WTC11 (cell line): ENCODE data around the gene MARCHF10.

Experiments used
- ATF1 ChIP-seq: sonication (generic); formaldehyde crosslinking; IDR thresholded peaks from 2 replicates; pipeline ENCODE4 v1.8.1; 2023; ENCODE audit warnings: mild to moderate bottlenecking, moderate library complexity, missing genetic modification reagents
- CREM ChIP-seq: sonication (generic); formaldehyde crosslinking; IDR thresholded peaks from 2 replicates; pipeline ENCODE4 v1.8.1; 2022; ENCODE audit warnings: mild to moderate bottlenecking, missing genetic modification reagents, moderate library complexity
- CTCF ChIP-seq: fragments of 200-600 bp; IDR thresholded peaks from 2 replicates; pipeline ENCODE4 v1.8.0; 2022; ENCODE audit warnings: antibody characterized with exemption
- FOXP4 ChIP-seq: sonication (generic); formaldehyde crosslinking; IDR thresholded peaks from 2 replicates; pipeline ENCODE4 v1.8.0; 2022; ENCODE audit warnings: mild to moderate bottlenecking, missing genetic modification reagents
- IRF1 ChIP-seq: sonication (generic); formaldehyde crosslinking; IDR thresholded peaks from 2 replicates; pipeline ENCODE4 v1.8.0; 2023; ENCODE audit warnings: missing genetic modification reagents
- MAX ChIP-seq: sonication (generic); formaldehyde crosslinking; IDR thresholded peaks from 2 replicates; pipeline ENCODE4 v1.8.0; 2022; ENCODE audit warnings: mild to moderate bottlenecking, missing genetic modification reagents
- MLX ChIP-seq: sonication (generic); formaldehyde crosslinking; IDR thresholded peaks from 2 replicates; pipeline ENCODE4 v1.8.1; 2023; ENCODE audit warnings: mild to moderate bottlenecking, missing genetic modification reagents, moderate library complexity
- NR2C2 ChIP-seq: sonication (generic); formaldehyde crosslinking; IDR thresholded peaks from 2 replicates; pipeline ENCODE4 v1.8.0; 2022; ENCODE audit warnings: mild to moderate bottlenecking, missing genetic modification reagents
- NR3C1 ChIP-seq: sonication (generic); formaldehyde crosslinking; conservative IDR thresholded peaks from 2 replicates; pipeline ENCODE4 v1.8.1; 2023; ENCODE audit warnings: low read depth, mild to moderate bottlenecking, missing genetic modification reagents
- PRDM15 ChIP-seq: sonication (generic); formaldehyde crosslinking; IDR thresholded peaks from 2 replicates; pipeline ENCODE4 v1.8.0; 2022; ENCODE audit warnings: missing genetic modification reagents
- STAT6 ChIP-seq: sonication (generic); formaldehyde crosslinking; conservative IDR thresholded peaks from 2 replicates; pipeline ENCODE4 v1.8.1; 2023; ENCODE audit warnings: mild to moderate bottlenecking, low read depth, missing genetic modification reagents, moderate library complexity
- TCF7 ChIP-seq: sonication (generic); formaldehyde crosslinking; IDR thresholded peaks from 2 replicates; pipeline ENCODE4 v1.8.0; 2022; ENCODE audit warnings: mild to moderate bottlenecking, low read depth, missing genetic modification reagents, moderate library complexity
- ZBTB21 ChIP-seq: sonication (generic); formaldehyde crosslinking; IDR thresholded peaks from 2 replicates; pipeline ENCODE4 v1.8.1; 2023; ENCODE audit warnings: mild to moderate bottlenecking, missing genetic modification reagents, borderline replicate concordance
- ZNF512 ChIP-seq: sonication (generic); formaldehyde crosslinking; IDR thresholded peaks from 2 replicates; pipeline ENCODE4 v1.8.1; 2022; ENCODE audit warnings: missing genetic modification reagents, borderline replicate concordance

GRCh38 chr17:62688398-62689160, 119.5 kb downstream of the MARCHF10 start:
- TF ChIP-seq TCF7 (CRISPR knock-in tag) (no peak), IRF1 (CRISPR knock-in tag) (no peak), ZBTB21 (no peak), ATF1 (CRISPR knock-in tag) (no peak), MLX (CRISPR knock-in tag) (no peak), CTCF (no peak), FOXP4 (CRISPR knock-in tag) (no peak), NR3C1 (no peak), CREM (CRISPR knock-in tag) (no peak), PRDM15 (CRISPR knock-in tag) (no peak), NR2C2 (CRISPR knock-in tag) (no peak), MAX (no peak), STAT6 (no peak), ZNF512 (CRISPR knock-in tag) (no peak)
